Activated CD4-positive, alpha-beta T cell treated with anti-CD3 and anti-CD28 coated beads, Interleukin-2, amount 50 U/mL, for 1 hour (primary cell): ENCODE data around the gene CNGA1.
"Not testable (repeated sequence)": the region's sequence is repeated elsewhere in the genome, so short reads cannot be mapped to it uniquely, and the experiment has no call there.

ENCODE experiments used
- DNase-seq: peaks from one replicate; pipeline ENCODE4 v3.0.0-alpha.2; 2020

Gene CNGA1

GRCh38 chr4:48028696-48029095 lies 12.2 kb upstream of the CNGA1 start:
- DNase-seq, result no peak

DNA sequence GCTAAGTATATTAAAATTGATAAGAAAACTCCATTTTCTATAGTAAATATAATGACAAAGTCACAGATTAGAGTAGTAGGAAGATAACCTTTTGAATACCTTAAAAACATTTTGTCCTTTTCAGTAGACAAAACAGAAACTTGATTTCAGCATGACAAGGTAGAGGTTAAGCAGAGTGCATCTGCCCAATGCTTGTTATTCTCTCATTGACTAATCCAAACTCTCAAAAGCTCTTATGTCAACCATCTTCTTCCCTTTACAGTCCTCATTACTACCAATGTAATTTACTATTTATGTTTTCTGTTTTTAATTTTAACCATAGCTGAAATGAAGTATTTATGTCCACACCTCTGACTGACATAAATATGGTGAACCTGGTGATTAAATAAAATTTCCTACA lies 11.2 kb upstream of the CNGA1 start:
- no peak for DNase-seq

- no peak for DNase-seq
Observed at GRCh38 chr4:48025005-48025404, 8.5 kb upstream of the CNGA1 start.

DNA sequence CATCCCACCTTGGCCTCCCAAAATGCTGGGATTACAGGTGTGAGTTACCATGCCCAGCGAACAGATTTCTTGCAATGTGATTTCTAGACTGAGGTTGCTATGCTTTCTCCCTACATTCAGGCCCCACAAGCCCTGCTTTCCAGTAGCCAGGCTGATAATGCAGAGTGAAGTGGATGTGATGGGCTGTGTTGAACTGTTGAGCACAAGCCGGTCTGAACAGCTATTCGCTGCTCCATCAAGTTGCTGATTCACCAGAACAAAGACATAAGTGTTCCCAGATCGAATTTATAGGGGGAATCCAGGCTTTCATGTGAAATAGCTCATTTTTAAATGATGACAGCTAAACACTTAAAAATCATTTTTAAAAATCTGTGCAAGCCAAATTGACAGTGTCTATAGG lies 8.0 kb upstream of the CNGA1 start:
- no peak for DNase-seq

GRCh38 chr4:48022192-48022799 lies 5.8 kb upstream of the CNGA1 start:
- no peak for DNase-seq

- DNase-seq, result no peak
Observed at GRCh38 chr4:48021100-48021499, 4.6 kb upstream of the CNGA1 start.

GRCh38 chr4:48018112-48018511 lies 1.6 kb upstream of the CNGA1 start:
- no peak for DNase-seq

DNA sequence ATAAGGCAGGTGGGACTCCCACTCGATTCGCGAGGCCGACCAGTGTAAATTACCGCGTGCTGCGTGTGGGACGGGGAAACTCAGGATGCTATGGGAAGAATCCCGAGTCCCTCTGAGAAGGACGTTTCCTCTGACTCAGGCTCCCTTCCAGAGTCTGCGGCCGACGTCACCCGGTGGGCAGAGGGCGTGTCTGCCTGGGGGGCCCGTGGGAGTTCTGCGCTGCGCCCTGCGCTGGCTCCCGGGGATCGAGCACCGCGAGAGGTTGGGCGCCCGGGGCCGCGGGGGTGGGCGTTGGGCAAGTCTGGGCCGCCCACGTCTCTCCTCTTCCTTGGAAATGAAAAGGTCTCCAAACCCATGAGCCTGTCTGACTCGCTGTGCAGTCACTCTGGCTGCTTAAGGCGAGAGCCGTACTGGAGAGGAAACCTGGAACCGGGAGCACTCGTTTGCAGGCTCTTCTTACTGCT lies 659 bp upstream of the CNGA1 start:
- DNase-seq, result peak; percentile 9

- no peak for DNase-seq
Observed at GRCh38 chr4:48015678-48016077, 803 bp downstream of the CNGA1 start.

DNA sequence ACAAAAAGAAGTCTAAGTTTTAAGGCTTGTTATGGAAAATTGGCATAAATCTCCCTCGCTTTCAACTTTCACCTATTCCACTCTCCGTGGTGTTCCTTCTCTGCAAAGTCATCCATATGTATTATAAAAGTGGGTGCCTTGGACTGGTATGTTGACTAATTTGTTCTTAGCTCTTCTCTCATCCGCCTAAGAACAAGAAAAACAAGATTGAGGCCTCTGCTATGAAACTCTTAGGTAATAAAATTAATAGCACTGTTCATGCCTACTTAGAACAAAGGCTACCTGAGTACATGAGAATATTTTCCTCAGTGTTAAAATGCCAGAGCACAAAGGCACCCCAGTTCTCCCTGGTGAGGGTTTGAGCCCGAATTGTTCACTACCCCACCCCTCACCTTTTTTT lies 1.3 kb downstream of the CNGA1 start:
- no peak for DNase-seq

GRCh38 chr4:48012824-48013223 lies 3.7 kb downstream of the CNGA1 start:
- DNase-seq, result no peak

DNA sequence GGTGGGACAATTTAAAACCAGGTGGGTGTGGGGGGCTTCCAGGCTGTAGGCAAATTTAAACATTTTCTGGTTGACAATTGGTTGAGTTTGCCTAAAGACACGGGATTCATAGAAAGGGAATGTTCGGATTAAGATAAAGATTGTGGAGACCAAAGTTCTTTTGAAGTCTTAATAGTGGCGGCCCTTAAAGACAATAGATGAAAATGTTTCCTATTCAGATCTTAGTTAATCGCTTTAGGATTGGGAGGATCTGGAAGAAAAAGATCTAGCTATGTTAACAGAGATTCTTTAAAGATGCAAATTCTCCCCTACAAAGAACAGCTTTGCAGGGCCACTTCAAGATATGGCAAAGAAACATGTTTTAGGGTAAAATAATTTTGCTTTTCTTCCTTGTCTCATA lies 4.8 kb downstream of the CNGA1 start:
- no peak for DNase-seq

- DNase-seq, result not testable (repeated sequence)
Observed at GRCh38 chr4:48010906-48011305, 5.6 kb downstream of the CNGA1 start.

- no peak for DNase-seq
Observed at GRCh38 chr4:48008021-48008596, 8.4 kb downstream of the CNGA1 start.

DNA sequence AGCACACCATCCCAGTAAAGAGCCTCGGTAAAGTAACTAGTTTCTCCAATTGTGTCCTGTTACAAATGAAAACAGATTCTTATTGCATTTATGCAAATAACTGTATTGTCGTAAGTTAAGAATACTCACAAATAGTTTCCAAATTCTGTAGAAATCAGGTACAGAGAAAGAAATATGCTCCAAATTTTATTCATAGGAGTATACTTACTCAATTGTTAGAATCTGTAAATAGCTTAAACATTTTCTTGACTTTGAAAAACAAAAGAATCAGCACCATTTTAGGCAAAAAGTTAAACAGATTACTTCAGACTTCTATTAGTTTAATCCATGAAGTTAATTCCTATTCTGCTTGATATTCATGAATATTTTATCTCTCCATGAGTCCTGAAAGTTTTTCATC lies 10.7 kb downstream of the CNGA1 start:
- no peak for DNase-seq

DNA sequence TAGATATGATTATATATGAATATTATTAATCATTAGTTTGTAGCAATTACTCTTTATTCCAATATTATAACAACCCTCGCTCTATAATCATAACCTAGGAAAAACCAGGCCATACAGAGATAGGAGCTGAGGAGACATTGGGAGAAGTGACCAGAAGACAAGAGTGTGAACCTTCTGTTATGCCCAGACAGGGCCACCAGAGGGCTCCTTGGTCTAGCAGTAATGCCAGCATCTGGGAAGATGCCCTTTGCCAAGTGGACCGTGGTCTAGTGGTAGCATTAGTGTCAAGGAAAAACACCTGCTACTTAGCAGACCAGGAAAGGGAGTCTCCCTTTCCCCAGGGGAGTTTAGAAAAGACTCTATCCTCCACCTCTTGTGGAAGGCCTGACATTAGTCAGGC lies 12.9 kb downstream of the CNGA1 start:
- DNase-seq, result peak; percentile 6

DNA sequence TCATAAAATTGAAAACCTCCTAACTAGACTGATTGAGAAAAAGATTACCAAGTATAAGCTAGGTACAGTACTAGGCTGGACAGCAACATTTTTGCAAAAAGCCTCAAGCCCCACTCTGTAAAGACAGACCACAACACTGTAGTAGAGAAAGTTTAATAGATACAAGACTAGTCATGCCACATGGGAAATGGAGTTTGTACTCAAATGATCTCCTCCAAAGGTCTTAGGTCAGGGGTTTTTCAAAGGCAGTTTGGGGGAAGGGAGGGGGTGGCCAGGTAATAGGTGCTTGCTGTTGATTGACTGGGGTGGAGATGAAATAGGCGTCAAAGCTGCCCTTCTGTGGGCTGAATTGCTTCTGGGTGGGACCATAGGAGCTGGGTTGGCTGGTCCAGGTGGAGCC lies 14.2 kb downstream of the CNGA1 start:
- DNase-seq, result no peak

DNA sequence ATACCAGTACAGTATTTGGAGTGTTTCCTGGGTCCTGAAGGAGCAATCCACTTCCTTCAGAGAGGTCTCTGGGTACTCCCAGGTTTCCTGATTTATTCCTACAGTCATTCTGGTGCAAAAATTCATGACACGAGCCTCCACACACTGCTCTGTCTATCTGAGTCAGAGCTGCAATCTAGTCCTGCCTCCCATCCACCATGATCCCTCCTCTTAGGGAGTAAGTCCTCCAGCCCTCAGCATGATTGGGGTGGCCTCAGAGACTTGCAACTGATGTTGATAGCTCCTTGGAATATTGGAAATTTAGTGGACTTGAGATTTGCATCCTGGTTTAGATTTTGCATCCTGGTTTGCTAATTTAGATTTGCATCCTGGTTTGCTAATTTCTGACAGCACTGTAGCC lies 20.5 kb downstream of the CNGA1 start:
- DNase-seq, result no peak

DNA sequence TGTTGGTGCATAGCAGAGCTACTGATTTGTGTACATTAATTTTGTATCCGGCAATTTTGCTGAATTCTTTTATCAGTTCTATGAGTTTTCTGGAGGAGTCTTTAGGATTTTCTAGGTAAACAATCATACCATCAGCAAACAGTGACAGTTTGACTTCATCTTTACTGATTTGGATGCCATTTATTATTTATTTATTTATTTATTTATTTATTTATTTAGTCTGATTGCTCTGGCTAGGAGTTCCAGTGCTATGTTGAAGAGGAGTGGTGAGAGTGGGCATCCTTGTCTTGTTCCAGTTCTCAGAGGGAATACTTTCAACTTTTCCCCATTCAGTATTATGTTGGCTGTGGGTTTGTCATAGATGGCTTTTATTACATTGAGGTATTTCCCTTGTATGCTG lies 24.0 kb downstream of the CNGA1 start:
- DNase-seq, result not testable (repeated sequence)

DNA sequence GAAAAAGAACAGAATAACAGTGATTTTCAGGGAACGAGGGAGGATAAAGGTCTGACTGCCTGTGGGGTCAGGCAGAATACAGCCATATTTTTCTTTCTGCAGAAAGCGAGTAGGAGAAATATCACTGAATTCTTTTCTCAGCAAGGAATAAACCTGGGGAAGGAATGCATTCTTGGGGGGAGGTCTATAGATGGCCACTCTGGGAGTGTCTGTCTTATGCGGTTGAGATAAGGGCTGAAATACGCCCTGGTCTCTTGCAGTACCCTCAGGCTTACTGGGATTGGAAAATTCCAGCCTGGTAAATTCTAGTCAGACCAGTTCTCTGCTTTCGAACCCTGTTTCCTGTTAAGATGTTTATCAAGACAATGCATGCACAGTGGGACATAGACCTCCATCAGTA lies 26.3 kb downstream of the CNGA1 start:
- no peak for DNase-seq

- no peak for DNase-seq
Observed at GRCh38 chr4:47974566-47974965, 41.9 kb downstream of the CNGA1 start.

- no peak for DNase-seq
Observed at GRCh38 chr4:47972721-47973120, 43.8 kb downstream of the CNGA1 start.

DNA sequence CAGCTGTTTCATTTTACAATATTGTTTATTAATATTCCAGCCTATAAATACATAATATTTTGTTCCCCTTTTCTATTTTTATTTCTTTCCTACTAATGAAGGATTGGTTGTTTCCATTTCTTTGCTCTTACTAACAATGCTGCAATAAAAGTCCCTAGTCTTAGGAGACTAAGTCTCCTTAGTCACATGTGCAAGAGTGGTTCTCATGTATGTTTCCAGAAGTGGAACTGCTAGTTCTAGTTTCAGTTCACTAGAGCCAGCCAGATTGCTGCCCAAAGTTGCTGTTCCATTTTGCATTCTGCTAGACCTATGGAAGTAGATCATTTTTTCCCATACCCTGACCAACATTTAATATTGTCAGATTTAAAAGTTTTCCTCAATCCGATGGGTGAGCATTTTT lies 44.3 kb downstream of the CNGA1 start:
- no peak for DNase-seq

GRCh38 chr4:47968847-47969246 lies 47.6 kb downstream of the CNGA1 start:
- DNase-seq, result no peak

DNA sequence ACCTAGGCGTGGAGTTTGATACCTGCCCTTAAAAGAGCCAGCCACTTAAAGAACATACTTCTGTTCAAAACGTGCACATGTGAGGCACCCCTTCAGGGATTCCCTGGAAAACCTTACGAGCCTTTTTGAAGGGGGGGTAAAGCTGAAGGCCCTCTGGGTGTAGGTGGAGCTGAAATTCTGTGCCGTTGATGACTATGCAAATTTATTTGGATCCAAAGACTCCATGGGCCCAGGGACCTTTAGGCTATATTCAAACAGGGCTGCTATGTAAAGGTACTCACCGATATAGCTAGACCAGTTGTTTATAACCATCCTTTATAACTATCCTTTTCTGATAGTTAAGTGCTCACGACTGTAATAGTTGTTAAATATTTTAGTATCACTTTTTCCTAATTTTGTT lies 61.8 kb downstream of the CNGA1 start:
- DNase-seq, result no peak
